ENCODE measurements around the gene HAP1.

Gene HAP1

GRCh38 chr17:41769985-41770384 is 35.5 kb upstream of the HAP1 start:
- H3K4me2 ChIP-seq (ENCODE audit: low read length) = peak overlapping the region; percentile 67
- TF ChIP-seq CTCF (IDR thresholded peaks at IDR 0.05; ENCODE audit: low read length) (no peak), EZH2 (IDR thresholded peaks at IDR 0.05; ENCODE audit: borderline replicate concordance, low read length) (no peak)

DNA sequence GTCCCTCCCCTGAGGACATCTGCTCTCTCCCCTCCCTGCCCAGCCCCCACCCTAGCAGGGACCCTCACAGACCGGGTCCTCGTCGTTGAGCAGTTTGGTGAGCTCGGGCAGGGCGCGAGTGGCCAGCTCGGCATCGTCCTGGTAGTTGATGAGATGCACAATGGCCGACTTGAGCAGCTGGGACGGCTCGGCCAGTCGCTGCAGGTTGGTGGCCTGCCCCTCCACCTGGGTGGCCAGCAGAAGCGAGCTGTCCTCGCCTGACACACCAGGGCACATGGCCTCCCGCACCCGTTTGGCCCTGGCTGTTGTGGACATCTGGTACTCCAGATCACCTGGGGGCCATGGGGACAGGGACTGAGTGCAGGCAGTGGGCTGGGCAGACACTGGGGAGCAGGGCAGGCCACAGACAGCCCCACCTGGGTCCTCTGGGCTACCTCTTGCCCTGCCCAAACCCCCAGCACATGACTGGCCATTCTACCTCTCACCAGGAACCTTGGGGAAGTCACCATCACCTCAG is 35.0 kb upstream of the HAP1 start:
- H3K4me3 ChIP-seq (ENCODE audit: low read depth, low read length, poor library complexity, severe bottlenecking) = no peak overlapping the region
- H3K27ac ChIP-seq (ENCODE audit: low read depth, low read length, poor library complexity, severe bottlenecking) = no peak overlapping the region
- H4K20me1 ChIP-seq (ENCODE audit: insufficient read depth, low read length) = no peaks in the 10 kb centered on the region
- H3K79me2 ChIP-seq (ENCODE audit: insufficient read depth, low read length) = no peaks in the 10 kb centered on the region
- no peaks in the 10 kb centered on the region for H3F3A ChIP-seq (ENCODE audit: insufficient read depth, low read length)
- no peaks in the 10 kb centered on the region for H3K27me3 ChIP-seq (ENCODE audit: insufficient read depth, low read length)
- H3K9ac ChIP-seq (ENCODE audit: low read length) = no peak overlapping the region
- peaks cover 13% of the 10 kb centered on the region for H3K36me3 ChIP-seq (ENCODE audit: insufficient read depth, low read length)
- no peak overlapping the region for H2AFZ ChIP-seq (ENCODE audit: low read length)
- no peaks in the 10 kb centered on the region for H3K9me3 ChIP-seq (ENCODE audit: low read length)
- H3K4me1 ChIP-seq (ENCODE audit: insufficient read depth, low read length, severe bottlenecking) = peaks cover 22% of the 10 kb centered on the region
- TF ChIP-seq EZH2 (IDR thresholded peaks at IDR 0.05; ENCODE audit: borderline replicate concordance, low read length) (no peak), CTCF (IDR thresholded peaks at IDR 0.05; ENCODE audit: low read length) (no peak)
- no peak overlapping the region for H3K4me2 ChIP-seq (ENCODE audit: low read length)
- no peaks in the 10 kb centered on the region for H3K9me2 ChIP-seq (ENCODE audit: low read depth, low read length)

More at GRCh38 chr17:41769985-41770384, 35.5 kb upstream of the HAP1 start:
- Histone ChIP-seq H3K9me3 (ENCODE audit: low read length) (no peaks in the 10 kb centered on the region), H3K79me2 (ENCODE audit: insufficient read depth, low read length) (no peaks in the 10 kb centered on the region), H3K9me2 (ENCODE audit: low read depth, low read length) (no peaks in the 10 kb centered on the region), H3F3A (ENCODE audit: insufficient read depth, low read length) (no peaks in the 10 kb centered on the region), H3K27me3 (ENCODE audit: insufficient read depth, low read length) (no peaks in the 10 kb centered on the region), H3K36me3 (ENCODE audit: insufficient read depth, low read length) (peaks cover 9% of the 10 kb centered on the region; the same call in 1 of the 2 replicates), H2AFZ (ENCODE audit: low read length) (no peak overlapping the region), H3K27ac (ENCODE audit: low read depth, low read length, poor library complexity, severe bottlenecking) (no peak overlapping the region), H3K9ac (ENCODE audit: low read length) (peak overlapping the region; percentile 51; the same call in 1 of the 2 replicates), H4K20me1 (ENCODE audit: insufficient read depth, low read length) (no peaks in the 10 kb centered on the region), H3K4me3 (ENCODE audit: low read depth, low read length, poor library complexity, severe bottlenecking) (peak overlapping the region; percentile 71), H3K4me1 (ENCODE audit: insufficient read depth, low read length, severe bottlenecking) (peaks cover 22% of the 10 kb centered on the region)

DNA sequence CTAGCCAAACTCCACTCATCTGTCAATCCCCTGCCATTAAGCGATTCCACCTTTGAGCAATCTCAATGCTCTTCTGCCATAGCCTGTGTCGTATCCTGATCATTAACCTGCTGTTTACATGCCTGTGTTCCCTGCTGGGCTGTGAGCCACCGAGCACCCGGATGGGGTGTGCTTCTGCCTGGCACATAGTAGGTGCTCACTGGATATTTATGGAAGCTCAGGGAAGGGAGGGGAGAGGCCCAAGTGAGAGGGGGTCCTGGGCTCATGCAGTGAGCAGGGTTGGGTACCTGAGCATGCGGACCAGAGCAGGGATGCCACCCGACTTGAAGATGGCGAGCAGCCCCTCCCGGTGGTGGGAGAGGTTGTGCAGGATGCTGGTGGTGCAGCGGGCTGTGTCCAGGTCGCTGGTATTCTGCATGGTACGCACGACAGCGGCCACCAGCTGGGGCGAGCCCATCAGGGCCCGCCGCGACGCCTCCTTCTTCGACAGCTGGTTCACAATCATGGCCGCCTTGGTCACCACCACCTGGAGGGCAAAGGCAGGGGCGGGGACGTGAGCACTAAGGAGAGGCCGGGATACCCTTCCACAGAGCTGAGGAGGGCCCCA is 34.3 kb upstream of the HAP1 start:
- no peaks in the 10 kb centered on the region for H3K9me3 ChIP-seq (ENCODE audit: low read length)
- H4K20me1 ChIP-seq (ENCODE audit: insufficient read depth, low read length) = no peaks in the 10 kb centered on the region
- no peak overlapping the region for H3K4me3 ChIP-seq (ENCODE audit: low read depth, low read length, poor library complexity, severe bottlenecking)
- peaks cover 13% of the 10 kb centered on the region for H3K36me3 ChIP-seq (ENCODE audit: insufficient read depth, low read length)
- H3K4me2 ChIP-seq (ENCODE audit: low read length) = no peak overlapping the region
- no peaks in the 10 kb centered on the region for H3K27me3 ChIP-seq (ENCODE audit: insufficient read depth, low read length)
- H3F3A ChIP-seq (ENCODE audit: insufficient read depth, low read length) = no peaks in the 10 kb centered on the region
- no peaks in the 10 kb centered on the region for H3K79me2 ChIP-seq (ENCODE audit: insufficient read depth, low read length)
- no peak overlapping the region for H2AFZ ChIP-seq (ENCODE audit: low read length)
- H3K4me1 ChIP-seq (ENCODE audit: insufficient read depth, low read length, severe bottlenecking) = peaks cover 22% of the 10 kb centered on the region
- H3K9ac ChIP-seq (ENCODE audit: low read length) = no peak overlapping the region
- no peaks in the 10 kb centered on the region for H3K9me2 ChIP-seq (ENCODE audit: low read depth, low read length)
- H3K27ac ChIP-seq (ENCODE audit: low read depth, low read length, poor library complexity, severe bottlenecking) = no peak overlapping the region
- no peak for TF ChIP-seq CTCF (IDR thresholded peaks at IDR 0.05; ENCODE audit: low read length)
- TF ChIP-seq EZH2 (IDR thresholded peaks at IDR 0.05; ENCODE audit: borderline replicate concordance, low read length) = no peak
